GM19372 (cell line): ENCODE measurements around the gene DGCR8.

Source experiments
- ATAC-seq: cut with Tn5 transposase; IDR thresholded peaks from one replicate; pipeline ENCODE4 v1.9.1; 2021; ENCODE audit warnings: mild to moderate bottlenecking, low read depth, moderate library complexity; ENCODE audit not compliant: unreplicated experiment

The DGCR8 gene

DNA sequence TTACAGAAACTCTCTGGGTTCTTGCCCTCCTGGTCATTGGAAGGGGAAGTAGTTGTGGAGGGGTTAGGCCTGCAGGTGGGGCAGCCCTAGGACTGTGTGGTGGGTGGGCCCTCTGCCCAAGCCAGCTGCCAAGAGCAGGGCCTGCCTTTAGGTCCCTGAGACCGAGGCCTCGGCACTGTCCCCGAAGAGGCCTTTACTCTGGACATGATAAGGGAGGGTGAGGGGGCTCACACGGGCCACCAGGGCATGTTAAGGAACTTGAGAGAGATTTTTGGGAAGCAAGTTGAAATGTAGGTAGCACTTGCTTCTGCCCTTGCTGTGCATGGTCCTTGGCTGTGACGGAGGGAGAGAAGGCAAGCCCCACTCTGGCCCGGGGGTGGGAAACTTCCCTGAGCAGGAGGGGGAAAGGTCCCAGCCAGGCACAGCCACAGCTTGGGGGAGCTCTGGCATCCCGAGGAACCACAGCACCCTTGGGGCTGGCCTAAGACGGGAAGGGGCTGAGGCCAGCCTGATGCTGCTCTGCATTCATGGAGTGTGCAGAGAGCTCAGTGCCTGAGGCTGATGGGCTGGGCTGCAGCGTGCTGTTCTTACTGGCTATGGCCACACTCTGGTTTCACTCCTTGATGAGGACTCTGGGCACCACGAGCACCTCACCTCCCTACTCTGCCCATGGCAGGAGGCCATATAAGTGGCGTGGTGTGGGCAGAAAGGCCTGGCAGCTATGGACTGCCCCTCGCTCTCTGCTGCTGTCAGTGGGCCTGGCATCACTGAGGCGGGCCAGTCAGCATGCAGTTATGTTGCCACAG lies 28.1 kb downstream of the DGCR8 start:
- ATAC-seq = no peak

DNA sequence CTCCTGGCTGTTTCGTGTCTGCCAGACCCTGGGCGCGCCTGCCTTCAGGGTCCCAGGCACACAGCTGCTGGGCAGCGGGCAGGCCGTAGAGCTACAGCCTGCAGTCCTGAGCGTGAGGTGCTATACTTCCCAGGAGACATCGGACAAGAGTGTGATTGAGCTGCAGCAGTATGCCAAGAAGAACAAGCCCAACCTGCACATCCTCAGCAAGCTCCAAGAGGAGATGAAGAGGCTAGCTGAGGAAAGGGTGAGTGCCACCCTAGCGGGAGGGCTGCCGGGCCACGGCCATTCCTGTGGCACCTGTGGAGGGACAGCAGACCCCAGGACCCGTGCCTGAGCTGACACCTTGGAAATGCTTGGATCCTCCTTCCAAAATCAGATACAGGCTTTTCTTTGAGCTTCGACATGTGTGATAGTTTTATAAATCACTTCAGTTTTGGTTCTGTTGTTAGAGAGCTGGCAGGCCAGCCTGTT lies 28.8 kb downstream of the DGCR8 start:
- no peak for ATAC-seq

DNA sequence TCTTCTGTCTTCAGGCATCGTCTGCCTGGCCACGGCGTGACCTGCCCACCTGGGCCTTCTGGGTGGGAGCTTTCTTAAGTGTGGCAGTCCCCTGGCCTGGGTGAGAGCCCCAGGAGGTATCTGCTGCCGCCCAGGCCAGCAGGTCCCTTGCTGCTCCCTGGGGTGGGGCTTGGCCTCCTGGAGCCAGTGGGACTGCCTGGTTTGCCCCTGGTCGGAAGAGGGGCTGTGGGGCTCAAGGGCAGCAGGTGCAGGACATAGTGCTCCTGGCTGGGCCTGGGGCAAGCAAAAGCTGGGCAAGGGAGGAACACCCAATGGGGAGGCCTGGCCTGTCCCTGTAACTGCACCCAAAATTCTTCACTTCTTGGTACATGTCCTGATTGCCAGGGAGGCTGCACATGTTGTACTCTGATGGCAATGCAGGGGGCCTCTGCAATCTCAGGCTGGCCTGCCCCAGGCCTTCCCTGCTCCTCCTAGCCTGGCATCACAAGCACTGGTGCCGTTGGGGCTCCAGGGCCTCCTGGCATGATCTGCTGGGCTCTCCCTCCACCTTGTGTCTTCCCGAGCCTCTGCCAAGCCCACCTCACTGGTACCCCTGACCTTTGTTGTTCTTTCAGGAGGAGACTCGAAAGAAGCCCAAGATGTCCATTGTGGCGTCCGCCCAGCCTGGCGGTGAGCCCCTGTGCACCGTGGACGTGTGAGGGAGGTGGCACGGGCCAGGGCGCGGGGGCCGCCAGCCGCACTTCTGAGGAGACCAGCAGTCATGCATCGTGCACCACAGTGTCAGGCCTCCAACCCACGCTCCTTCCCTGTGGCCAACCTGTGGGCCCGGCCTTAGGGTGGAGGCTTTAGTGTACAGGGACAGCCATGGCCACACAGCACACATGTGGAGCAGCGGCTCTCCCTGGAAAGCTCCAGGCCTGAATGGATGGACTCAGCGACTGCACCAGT lies 29.6 kb downstream of the DGCR8 start:
- no peak for ATAC-seq

DNA sequence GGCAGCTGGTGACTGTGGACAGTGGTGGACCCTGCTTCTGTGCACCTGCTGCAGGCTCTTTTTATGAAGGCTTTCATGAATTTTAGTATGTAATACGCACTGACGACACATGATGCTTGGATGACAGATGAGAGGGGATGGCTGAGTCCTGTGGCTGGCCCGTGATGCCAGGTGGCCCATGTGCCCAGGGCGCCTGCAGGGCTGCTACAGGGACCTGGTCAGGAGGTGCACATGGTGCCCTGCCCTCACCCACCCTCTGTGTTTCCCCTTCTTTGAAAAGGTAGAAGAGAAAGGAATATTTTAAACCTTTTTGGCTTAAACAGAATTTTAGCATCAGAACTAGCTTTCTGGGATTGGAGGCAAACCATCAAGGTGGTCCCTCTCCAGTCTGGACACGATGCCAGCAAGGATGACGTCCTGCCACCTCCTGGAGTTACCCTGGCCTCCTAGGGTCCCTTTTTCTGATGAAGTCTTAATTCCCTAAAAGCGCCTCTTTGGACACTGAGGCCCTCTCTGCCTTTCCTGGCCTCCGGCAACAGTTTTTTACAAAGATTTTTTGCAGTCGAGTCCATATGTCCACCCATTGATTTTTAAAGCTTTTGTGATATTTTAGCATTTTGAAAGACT lies 30.4 kb downstream of the DGCR8 start:
- no peak for ATAC-seq

DNA sequence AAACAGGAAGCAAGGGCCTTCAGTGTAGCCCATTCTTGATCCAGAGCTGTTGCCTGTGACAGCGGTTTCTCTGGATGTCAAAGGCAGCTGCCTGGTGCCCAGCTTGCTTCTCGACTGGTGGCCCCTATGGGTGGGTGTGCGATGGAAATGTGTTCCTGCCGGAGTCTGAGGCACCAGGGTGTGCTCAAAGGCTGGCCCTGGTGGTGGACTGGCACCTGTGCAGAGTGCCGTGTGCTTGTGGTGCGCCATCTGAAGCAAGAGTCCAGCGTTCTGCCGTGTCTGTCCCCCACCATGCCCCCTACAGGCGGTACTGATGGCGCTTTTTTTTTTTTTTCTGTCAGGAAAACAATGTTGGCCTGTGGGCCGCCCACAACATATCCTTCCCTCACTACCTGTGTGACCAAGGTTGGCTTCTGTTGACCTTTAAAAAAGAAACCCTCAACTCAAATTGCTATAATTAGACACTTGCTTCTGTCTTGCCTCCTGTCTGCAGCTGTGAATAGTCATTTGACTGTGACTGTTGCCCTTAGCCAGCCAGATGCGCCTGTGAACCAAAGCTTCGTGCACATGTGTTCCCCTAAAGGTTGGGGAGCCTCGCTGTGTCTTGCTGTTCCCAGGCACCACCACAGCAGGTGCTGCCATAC lies 31.1 kb downstream of the DGCR8 start:
- ATAC-seq = no peak

DNA sequence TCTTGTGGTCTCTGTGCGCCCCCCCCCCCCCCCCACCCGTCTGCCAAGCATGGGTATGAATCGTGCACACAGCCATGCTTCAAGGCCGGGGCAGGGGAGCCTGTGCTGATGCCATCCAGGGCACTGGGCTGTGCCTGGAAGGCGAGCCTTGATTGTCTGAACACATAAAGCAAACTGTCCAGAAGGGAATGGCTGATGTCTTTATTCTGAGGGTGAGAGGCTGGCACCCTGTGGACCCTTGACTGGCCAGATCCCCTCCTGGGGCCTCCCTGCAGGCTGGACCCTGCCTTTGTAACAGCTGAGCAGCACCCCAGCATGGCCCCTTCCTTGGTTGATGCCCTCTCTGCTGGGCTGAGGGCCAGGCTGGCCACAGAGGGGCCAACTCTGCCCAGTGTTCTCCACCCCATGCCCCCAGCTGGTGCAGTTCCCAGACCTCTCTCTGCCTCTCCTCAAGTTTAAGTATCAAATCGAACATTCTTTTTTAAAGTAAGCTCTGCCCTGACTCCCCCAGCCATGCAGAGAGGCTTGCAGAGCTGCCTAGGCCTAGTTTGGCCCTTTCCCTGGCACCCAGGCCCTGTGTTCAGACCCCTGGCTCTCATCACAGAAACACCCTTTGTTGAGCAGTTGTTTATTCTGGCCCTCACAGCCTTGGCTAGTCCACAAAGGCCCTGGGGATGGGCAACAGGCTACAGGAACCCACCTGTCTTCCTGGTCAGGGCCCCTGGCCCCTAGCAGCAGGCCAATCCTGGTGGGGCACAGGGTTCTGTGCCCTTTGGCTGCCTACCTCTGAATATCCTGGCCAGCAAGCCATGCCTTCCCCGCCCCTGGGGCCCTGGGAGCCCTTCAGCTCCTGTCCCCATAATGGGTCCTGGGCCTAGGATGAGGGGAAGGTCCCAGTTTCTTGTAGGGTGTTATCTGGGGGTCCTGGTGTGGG lies 31.9 kb downstream of the DGCR8 start:
- ATAC-seq = no peak

DNA sequence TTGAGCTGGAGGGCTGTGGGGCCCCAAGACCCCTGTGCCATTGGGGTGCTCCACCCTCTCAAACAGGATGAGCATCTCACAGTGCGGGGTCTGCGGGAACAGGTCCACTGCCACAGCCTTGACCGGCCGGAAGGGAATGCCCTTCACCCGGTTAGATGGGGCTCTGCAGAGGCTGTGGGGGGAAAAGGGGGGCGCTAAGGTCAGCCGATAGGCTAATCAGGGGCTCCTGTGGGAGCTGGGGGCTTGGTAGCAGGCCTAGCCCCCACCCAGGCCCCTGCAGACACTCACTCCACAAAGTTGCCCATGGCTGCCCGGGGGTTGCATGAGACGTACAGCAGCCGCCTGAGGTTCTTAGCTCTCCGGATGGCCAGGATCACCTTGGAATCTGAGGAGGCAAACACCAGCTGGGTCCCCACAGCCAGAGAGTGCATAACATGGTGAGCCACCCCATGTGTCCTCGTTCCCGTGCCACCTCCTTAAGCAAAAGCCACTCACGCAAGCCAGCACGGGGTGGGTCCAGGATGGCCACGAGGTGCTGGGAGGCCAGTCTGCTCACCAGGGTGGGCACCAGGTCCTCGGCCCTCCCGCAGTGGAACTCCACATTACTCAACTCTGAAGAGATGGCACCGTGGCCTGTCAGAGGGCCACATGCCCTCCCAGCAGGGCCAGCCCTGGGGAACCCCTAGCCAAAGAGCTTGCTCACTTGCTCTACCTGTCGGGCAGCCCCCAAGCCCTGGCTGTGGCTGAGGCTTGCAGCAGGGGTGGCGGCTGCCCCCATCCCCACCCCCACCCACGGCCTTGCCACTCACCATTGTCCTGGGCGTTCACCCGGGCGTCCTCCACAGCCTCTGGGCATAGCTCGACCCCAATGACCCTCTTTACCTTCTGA lies 32.8 kb downstream of the DGCR8 start:
- no peak for ATAC-seq

DNA sequence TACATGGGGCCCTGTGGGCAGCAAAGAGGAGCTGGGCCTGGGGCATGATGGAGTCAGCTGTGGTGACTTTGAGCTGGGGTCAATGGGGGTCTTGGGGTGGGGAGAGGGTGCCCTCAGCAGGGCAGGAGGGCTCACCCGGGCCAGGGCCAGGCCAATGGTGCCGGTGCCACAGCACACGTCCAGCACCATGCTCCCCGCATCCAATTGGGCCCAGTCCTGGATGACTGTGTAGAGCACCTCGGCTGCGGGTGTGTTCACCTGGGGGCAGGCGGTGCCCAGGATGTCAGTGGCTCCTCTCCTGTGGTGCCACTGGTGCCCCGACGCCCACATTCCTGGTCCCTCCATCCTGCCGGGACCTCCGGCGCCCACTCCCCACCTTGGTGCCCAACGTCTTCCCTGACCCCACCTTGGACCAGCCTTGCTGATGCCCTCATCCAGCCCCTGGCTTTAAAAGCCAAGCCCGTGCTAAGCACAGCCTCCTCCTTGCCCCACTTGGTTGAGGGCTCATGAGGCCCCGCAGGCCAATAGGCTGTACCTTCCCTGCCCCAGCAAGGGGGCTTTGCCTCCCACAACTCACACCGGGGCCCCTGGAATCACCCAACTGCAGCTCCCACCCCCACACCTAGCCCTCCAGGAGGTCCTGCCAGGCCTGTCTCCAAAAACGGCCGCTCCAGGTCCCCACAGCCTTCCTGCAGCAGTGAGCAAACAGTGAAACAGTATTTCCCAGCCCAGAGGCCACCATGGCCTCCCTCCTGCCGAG lies 33.7 kb downstream of the DGCR8 start:
- no peak for ATAC-seq

DNA sequence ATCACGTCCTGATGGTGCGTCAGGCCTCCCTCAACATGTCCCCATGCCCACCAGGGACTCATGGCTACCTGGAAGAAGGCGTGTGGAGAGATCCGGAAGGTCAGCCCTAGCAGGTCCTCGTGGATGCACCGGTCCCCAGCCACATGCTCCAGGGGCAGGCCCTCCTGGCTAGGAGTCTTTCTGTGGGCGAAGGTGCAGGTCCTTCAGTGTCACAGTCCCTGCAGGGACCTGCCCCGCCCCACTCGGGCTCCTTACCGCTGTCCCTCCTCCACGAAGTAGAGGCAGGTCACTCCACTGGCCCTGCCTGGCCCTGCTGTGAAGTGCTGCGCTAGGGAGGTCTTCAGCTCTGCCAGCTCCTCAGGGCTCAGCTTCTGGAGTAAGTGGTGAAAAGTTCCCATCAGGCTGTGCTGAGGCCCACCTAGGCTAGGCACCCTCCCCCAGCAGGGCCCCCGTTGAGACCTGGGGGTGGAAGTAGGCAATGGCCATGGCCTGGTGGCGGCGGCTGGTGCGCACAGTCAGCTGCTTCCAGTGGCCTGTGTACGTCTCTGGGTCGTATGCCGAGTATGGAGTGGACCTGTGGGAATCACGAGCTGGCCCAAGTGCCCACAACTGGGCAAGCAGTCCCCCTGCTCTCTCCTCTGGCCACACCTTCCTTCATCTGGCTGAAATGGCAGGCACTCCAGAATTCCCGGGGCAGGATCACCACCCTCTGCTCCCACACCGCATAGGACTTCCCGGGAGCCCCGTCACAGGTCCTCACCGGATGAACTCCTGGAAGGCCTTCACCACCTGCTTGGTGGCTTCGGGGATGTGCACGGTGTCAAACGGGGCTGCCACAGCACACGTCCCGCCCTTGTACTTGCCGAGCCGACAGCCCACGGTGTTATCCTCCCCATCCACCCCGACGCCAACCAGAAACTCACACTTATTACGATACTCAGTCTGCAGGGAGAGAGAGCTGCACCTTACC lies 34.8 kb downstream of the DGCR8 start:
- ATAC-seq = no peak

DNA sequence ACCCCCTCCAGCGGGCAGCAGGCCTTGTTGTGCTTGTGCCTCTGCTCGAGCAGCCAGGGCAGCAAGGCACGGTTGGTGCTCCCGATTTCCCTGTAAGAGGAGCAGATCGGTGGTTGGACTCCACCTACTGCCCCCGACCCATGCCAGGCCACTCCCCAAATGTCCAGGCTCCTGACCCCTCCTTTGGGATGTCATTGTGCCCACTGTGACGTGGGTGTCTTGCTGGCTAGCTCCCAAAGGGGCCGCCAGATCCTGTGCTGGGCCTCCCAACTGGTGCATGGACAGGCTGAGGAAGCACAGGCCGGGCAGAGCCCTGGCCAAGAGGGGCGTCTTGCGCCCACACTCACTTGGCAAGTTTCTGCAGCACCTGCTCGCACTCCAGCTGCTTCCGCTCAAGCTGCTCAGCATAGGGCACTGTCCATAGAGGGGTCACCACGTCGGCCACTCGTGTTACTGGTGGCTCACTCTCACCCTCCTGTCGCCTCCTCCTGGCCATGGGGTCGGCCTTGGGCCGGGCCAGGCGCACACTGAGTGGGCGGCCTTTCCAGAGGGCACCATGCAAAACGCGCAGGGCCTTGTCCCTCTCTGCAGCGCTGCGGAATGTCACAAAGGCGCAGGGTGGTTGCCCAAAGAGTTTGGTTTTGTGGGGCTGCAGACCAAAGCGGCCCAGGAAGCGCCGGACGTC lies 35.8 kb downstream of the DGCR8 start, which contains the start of gene RANBP1:
RANBP1 (plus strand) TSS at position 414 of the 685 bp plus-strand sequence; CDS start at position 495, 81 bp downstream.
- ATAC-seq = no peak

DNA sequence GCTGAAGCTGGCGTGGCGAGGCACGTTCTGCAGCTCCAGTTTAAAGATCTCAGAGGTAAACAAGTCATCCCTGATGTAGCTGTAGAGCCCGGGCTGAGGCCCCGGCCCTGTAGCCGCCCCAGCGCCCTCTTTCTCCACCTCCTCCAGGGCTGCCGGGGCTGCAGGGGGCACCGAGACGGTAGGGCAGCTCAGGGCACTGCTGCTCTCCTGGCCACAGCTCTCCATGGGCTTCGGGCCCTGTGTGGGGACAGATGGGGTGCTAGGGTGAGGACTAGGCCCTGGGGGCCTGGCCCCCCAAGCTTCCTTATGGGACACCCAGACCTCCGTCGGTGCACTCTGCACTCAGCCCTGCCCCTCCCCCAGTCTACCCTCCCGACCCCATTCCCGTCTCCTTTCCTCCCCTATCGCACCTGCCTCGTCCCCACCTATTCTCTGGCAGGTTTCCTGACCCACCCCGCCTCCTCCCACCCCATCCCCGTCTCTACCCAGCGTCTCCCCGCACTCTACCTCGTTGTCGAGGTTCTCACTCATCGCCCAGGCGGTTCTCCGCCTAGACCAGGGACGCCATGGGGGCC lies 36.4 kb downstream of the DGCR8 start:
- no peak for ATAC-seq

DNA sequence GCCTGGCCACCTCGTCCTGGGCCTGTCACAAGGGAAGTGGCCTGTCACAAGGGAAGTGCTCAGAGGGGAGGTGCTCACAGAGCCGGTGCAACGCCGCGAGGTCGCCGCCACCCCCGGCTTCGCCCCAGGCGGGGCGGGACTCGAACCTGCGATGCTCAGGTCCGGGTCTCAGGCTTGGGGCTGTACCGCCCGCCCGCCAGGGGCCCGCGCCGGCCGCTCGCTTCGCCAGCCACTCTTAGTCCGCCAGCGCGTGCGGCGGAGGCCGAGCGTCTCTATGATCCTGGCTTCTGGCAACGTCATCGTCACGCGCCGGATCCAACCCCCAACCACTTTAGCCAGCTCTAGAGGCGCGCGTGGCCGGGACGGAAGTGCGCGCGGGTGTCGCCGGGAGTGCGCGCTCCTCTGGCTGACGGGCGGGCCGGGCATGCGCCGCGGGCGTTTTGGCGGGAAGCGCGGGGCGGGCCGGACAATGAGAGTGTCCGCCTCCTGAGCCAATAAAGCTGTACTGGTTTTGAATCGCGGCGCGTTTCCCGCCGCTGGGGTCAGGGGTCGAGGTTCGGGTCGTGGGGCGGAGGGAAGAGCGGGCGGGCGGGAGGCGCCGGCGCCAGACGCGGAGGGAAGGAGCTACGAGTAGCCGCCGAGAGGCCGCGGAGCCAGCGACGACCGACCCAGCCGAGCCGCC lies 37.1 kb downstream of the DGCR8 start, which contains the start of gene TRMT2A:
TRMT2A (minus strand) TSS at position 276 of the 682 bp plus-strand sequence. CDS start 320 bp downstream, outside the sequence.
- ATAC-seq = peak; percentile 82

DNA sequence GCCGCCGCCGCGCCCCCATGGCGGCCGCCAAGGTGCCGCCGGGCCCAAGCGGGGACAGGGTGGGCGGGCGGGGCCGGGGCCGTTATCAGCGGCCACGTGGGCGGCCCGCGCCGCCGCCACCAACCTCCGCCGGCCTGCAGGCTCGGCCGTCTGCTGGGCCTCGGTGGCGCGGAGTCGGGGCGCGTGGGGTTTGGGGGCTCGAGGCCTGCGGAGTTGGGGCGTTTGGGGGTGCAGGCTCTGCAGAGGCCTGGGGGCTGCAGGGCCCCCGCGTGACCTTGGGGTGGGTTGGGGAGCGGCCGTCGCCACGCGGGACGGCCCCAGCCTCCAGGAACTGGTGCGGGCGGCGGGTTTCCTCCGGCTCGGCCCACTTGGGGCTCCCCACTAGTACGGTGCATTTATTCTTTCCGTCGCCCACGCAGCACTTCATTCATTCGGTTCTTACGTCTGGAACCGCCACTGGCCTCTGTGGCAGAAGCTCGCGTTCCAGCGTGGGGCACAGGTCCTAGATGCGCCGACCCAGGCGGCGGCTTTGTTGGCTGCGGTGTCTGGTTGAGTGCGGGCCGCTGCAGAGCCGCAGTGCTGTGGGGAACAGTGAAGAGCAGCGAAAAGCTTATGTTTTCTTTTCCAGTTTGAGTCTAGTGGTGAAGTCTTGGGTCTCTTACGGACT lies 37.7 kb downstream of the DGCR8 start:
- ATAC-seq = peak; percentile 17

DNA sequence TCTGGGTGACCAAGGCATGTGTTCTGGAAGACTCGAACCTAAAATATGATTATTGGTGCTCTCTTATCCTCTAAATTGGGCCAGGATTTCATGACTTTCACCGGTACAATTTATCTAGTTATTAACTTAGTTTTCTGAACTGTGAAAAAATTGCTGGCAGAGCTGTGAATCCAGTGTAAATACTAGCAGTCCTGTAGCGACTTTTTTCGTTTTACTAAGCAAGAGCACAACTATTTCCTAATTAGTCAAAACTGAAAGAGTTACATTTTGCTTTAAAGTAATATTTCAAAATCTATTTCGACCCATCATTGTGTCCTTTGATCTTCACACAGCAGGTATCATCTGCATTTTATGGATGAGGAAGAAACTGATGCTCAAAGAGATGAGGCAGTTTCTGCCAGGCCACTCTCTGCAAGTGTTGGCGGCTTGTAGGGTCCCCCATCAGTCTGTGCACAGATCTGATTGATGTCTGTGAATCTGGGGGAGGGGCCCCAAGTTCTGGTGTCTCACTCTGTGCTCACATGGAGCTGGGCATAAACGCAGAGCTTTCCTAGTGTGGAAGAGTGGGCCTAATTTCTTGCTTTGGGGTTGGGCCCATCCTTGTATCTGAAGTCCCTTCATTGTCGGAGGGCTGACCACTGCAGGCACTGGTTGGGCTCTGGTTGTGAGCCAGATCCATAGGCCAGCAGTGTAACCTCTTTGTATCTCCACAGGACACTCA lies 38.4 kb downstream of the DGCR8 start:
- no peak for ATAC-seq
